Ovary (tissue), 9 donors: Measurements from ENCODE around the gene HOXB3. TPM values are rescaled to one million over a fixed set of nuclear protein-coding genes. Genes with fewer than 3 reads are reported as not detected.

Experiments
- DNase-seq, 5 donors: peaks; one replicate each; pipeline ENCODE4 v3.0.0-alpha.2; 2019 to 2020
- H3K27ac ChIP-seq, 2 donors: fragments of 200-600 bp; one replicate each; pipeline versions ENCODE4 v1.5.1 to v1.8.0; 2019 to 2022
- H3K27me3 ChIP-seq: fragments of 200-600 bp; one replicate; pipeline ENCODE4 v1.8.0; 2022
- H3K36me3 ChIP-seq: fragments of 200-600 bp; sonication (generic); one replicate; pipeline ENCODE4 v1.5.1; 2019
- H3K4me1 ChIP-seq: one replicate; pipeline ENCODE4 v1.8.1; 2013; ENCODE audit warnings: mild to moderate bottlenecking, moderate library complexity; ENCODE audit not compliant: insufficient read depth
- H3K4me3 ChIP-seq: fragments of 200-600 bp; sonication (generic); one replicate; pipeline ENCODE4 v1.5.1; 2017
- H3K9me3 ChIP-seq, 2 donors: fragments of 200-600 bp in 1 of 2; sonication (generic) in 1 of 2; one replicate each; pipeline versions ENCODE4 v1.5.1 to v1.8.1; 2013 to 2019; ENCODE audit warnings: mild to moderate bottlenecking in 1 of 2, moderate library complexity in 1 of 2
- CTCF ChIP-seq, 3 donors: fragments of 450-650 bp in 2 of 3; fragments of 200-600 bp in 1 of 3; IDR thresholded peaks; one replicate each; pipeline versions ENCODE4 v1.5.1 to v1.8.0; 2016 to 2022; ENCODE audit warnings: antibody characterized with exemption in 3 of 3, mild to moderate bottlenecking in 1 of 3
- EP300 ChIP-seq: sonication (generic); formaldehyde crosslinking; IDR thresholded peaks from one replicate; pipeline ENCODE4 v1.6.1; 2017; ENCODE audit warnings: antibody characterized with exemption
- POLR2A ChIP-seq: fragments of 450-650 bp; IDR thresholded peaks from one replicate; pipeline ENCODE4 v1.6.1; 2017; ENCODE audit warnings: antibody characterized with exemption, mild to moderate bottlenecking, moderate library complexity
- WGBS, 3 donors: extraction: QIAGEN DNeasy Blood & Tissue Kit in 1 of 3; methylation state at CpG; one replicate each; pipeline versions ENCODE4 v1.1.5 to v1.1.7; 2013 to 2017; 5-methylcytosine and 5-hydroxymethylcytosine counted together
- intact Hi-C, 4 donors: fragments of 100-400 bp; cut with DNase I; formaldehyde crosslinking; loops; one replicate each; pipeline versions ENCODE4 v1.11.0 to v1.15.1; 2022 to 2023
- polyA plus RNA-seq, 2 donors: library from polyadenylated mRNA; stranded (reverse); fragments of 200-250 nt in 1 of 2; fragments of 350-450 nt in 1 of 2; fragmentation: Illumina TruSeq in 1 of 2; extraction: RNeasy Lipid Tissue Mini Kit (QIAGEN cat#74804) in 1 of 2; gene quantifications; one replicate each; pipeline ENCODE4 v1.2.3, GENCODE V29; 2013 to 2014
- total RNA-seq, 7 donors: library from RNA; depleted of rRNA in 2 of 7; stranded (reverse); fragments of >200 nt in 2 of 7; fragmentation: NEBNext Ultra II Directional in 3 of 7; extraction: Animal tissue kit (Norgen Biotek cat#: 25700) in 3 of 7; gene quantifications; one replicate each; pipeline versions ENCODE4 v1.1.0 to v1.2.4, GENCODE V29; 2016 to 2023
- donor health status: DM: no; HTN: no; CAD: no; lungs with moderate emphysema.
- donor health status: DM: no; HTN: no; CAD: no.
- donor health status: Bipolar disorder and iron deficiency.
- donor health status: DM: yes; HTN: yes; CAD: no.
- donor health status: DM: no; HTN: no; CAD: no.
- donor health status: DM: yes; HTN: yes; CAD: no.

The HOXB3 gene
- total and polyA plus RNA-seq, 9 donors: 0.43 to 10.7 (median 2.7) TPM

- H3K27ac ChIP-seq: no peak within 1 kb of the TSS
- DNase-seq: no peak
- TF ChIP-seq EP300 (no peak), CTCF (IDR thresholded peaks at IDR 0.05) (no peak), POLR2A (no peak)
- WGBS, 3 donors: 1 to 3% (median 2%) methylated on average over 41 to 50 of the region's 50 CpGs
- intact Hi-C loops: loop anchor here in 1 of 4 donors (10.0 kb wide), 1 partner anchor 292 kb away; no protein-coding TSS in a partner anchor
- H3K27me3 ChIP-seq: peaks cover 5% of the 10 kb centered on the region
- no peaks in the 10 kb centered on the region for H3K36me3 ChIP-seq
- H3K4me3 ChIP-seq: peak within 1 kb of the TSS; percentile 33
- no peaks in the 10 kb centered on the region for H3K9me3 ChIP-seq
- H3K4me1 ChIP-seq: peaks cover 2% of the 10 kb centered on the region
Observed at GRCh38 chr17:48626245-48627117, 36.4 kb upstream of the HOXB3 start, which contains the start of gene HOXB9. Gene HOXB9 (minus strand): TSS chr17:48626358. CDS start chr17:48626269, 89 bp downstream.

GRCh38 chr17:48625495-48626244 lies 35.6 kb upstream of the HOXB3 start:
- peaks cover 8% of the 10 kb centered on the region for H3K27me3 ChIP-seq
- H3K4me1 ChIP-seq: peaks cover 2% of the 10 kb centered on the region
- no peaks in the 10 kb centered on the region for H3K36me3 ChIP-seq
- DNase-seq: no peak
- intact Hi-C loops: loop anchor here in 1 of 4 donors (10.0 kb wide), 1 partner anchor 291 kb away; no protein-coding TSS in a partner anchor
- no peak overlapping the region for H3K27ac ChIP-seq
- no peak for TF ChIP-seq CTCF (IDR thresholded peaks at IDR 0.05)
- peak overlapping the region; percentile 33 for H3K4me3 ChIP-seq
- WGBS, 3 donors: 0 to 1% (median 0%) methylated on average over 68 to 69 of the region's 69 CpGs
- no peaks in the 10 kb centered on the region for H3K9me3 ChIP-seq

- Histone ChIP-seq H3K27me3 (peaks cover 8% of the 10 kb centered on the region), H3K4me3 (peak overlapping the region; percentile 33), H3K9me3 (no peaks in the 10 kb centered on the region), H3K27ac (no peak overlapping the region), H3K4me1 (peaks cover 2% of the 10 kb centered on the region), H3K36me3 (no peaks in the 10 kb centered on the region)
- DNase-seq: no peak
- no peak for TF ChIP-seq EP300
- no peak for TF ChIP-seq CTCF (IDR thresholded peaks at IDR 0.05)
- TF ChIP-seq POLR2A: no peak
- intact Hi-C loops: loop anchor here in 1 of 4 donors (10.0 kb wide), 1 partner anchor 290 kb away; no protein-coding TSS in a partner anchor
- 1 to 2% (median 2%) methylated on average over 48 to 66 of the region's 66 CpGs for WGBS, 3 donors
Observed at GRCh38 chr17:48624544-48625494, 34.8 kb upstream of the HOXB3 start.
